ENCODE data around the gene RNF180. TPM values are rescaled to one million over a fixed set of nuclear protein-coding genes. Genes with fewer than 3 reads are reported as not detected.

RNF180 gene
- total RNA-seq, 4 donors from 2014 or later, result 3.7 to 14.3 (median 5.2) TPM

GRCh38 chr5:64315778-64316177 is 150.1 kb downstream of the RNF180 start:
- ATAC-seq (no peak), DNase-seq (no peak)
- intact Hi-C loops (cut with DNase I; ENCODE audit: low total_unique reads) (no loop called here), in situ Hi-C loops (cut with MboI; ENCODE audit: low sequenced_read_pairs in 4 of 4) (no loop called here)
- TF ChIP-seq POLR2A (IDR thresholded peaks at IDR 0.05), result no peak
- TF ChIP-seq CTCF (IDR thresholded peaks at IDR 0.05 in 4 of 5, conservative IDR thresholded peaks at IDR 0.05 in 1 of 5), result no peak
- no peak overlapping the region for H3K27ac ChIP-seq
- H3K36me3 ChIP-seq, result no peaks in the 10 kb centered on the region
- H3K4me3 ChIP-seq, result no peak overlapping the region
- no peaks in the 10 kb centered on the region for H3K4me1 ChIP-seq
- H3K9me3 ChIP-seq, result no peaks in the 10 kb centered on the region
- H3K27me3 ChIP-seq, result no peaks in the 10 kb centered on the region

- no peak for ATAC-seq
- H3K9me3 ChIP-seq, result no peaks in the 10 kb centered on the region
- H3K27ac ChIP-seq, result no peak overlapping the region
- no peaks in the 10 kb centered on the region for H3K36me3 ChIP-seq
- intact Hi-C loops (cut with DNase I; ENCODE audit: low total_unique reads) (no loop called here), in situ Hi-C loops (cut with MboI; ENCODE audit: low sequenced_read_pairs in 4 of 4) (no loop called here)
- no peak for TF ChIP-seq POLR2A (IDR thresholded peaks at IDR 0.05)
- TF ChIP-seq CTCF (IDR thresholded peaks at IDR 0.05 in 4 of 5, conservative IDR thresholded peaks at IDR 0.05 in 1 of 5), result no peak
- H3K4me3 ChIP-seq, result no peak overlapping the region
- no peaks in the 10 kb centered on the region for H3K4me1 ChIP-seq
- no peaks in the 10 kb centered on the region for H3K27me3 ChIP-seq
- DNase-seq, result no peak
Observed at GRCh38 chr5:64318175-64318574, 152.5 kb downstream of the RNF180 start.

- TF ChIP-seq POLR2A (IDR thresholded peaks at IDR 0.05), result no peak
- TF ChIP-seq CTCF (IDR thresholded peaks at IDR 0.05 in 4 of 5, conservative IDR thresholded peaks at IDR 0.05 in 1 of 5), result no peak
- H3K27ac ChIP-seq, result no peak overlapping the region
- in situ Hi-C loops (cut with MboI; ENCODE audit: low sequenced_read_pairs in 4 of 4), result no loop called here
Observed at GRCh38 chr5:64323591-64323990, 157.9 kb downstream of the RNF180 start.

DNA sequence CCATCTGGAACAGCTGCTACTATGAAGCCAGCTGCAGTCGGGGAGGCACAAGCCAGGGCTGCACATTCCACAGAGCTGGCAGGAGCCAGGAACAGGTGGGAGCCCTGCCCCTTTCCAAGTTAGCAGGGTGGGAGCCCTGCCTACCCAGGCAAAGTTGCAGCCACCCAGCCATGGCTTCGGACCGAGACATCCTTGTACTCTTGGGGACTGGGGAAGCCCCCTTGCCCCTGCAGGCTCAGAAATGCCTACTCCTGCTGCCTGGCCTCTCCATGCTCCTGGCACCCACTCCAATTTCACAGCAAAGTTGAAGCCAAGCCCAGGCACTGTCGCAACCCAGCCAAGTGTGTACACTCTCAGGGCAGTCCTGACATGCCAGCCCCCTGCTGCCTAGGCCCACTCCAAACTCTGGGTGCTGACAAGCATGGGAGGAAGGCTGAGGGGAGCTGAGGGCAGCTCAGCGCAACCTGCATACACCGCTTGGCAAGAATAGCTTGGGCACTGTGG is 165.1 kb downstream of the RNF180 start:
- H3K4me3 ChIP-seq, result no peak overlapping the region
- H3K4me1 ChIP-seq, result peaks cover 16 to 18% of the 10 kb centered on the region in 2 donors
- DNase-seq, result peak; percentile 10 to 50
- H3K36me3 ChIP-seq, result no peaks in the 10 kb centered on the region
- H3K27me3 ChIP-seq, result no peaks in the 10 kb centered on the region
- no peak overlapping the region for H3K27ac ChIP-seq
- intact Hi-C loops (cut with DNase I; ENCODE audit: low total_unique reads) (no loop called here), in situ Hi-C loops (cut with MboI; ENCODE audit: low sequenced_read_pairs in 4 of 4) (no loop called here)
- TF ChIP-seq POLR2A (IDR thresholded peaks at IDR 0.05) (no peak), CTCF (IDR thresholded peaks at IDR 0.05 in 4 of 5, conservative IDR thresholded peaks at IDR 0.05 in 1 of 5) (no peak)
- ATAC-seq, result peak; percentile 27 to 47
- H3K9me3 ChIP-seq, result no peaks in the 10 kb centered on the region

More at GRCh38 chr5:64323591-64323990, 157.9 kb downstream of the RNF180 start:
- Histone ChIP-seq H3K27me3 (no peaks in the 10 kb centered on the region), H3K4me1 (no peaks in the 10 kb centered on the region), H3K9me3 (no peaks in the 10 kb centered on the region), H3K4me3 (no peak overlapping the region), H3K36me3 (no peaks in the 10 kb centered on the region)
- DNase-seq (no peak), ATAC-seq (no peak)
- intact Hi-C loops (cut with DNase I; ENCODE audit: low total_unique reads), result no loop called here
